Measurements from ENCODE around the gene TNFRSF14.

TNFRSF14 gene

GRCh38 chr1:2594641-2595131 lies 38.5 kb downstream of the TNFRSF14 start:
- H3K27ac ChIP-seq = no peak overlapping the region
- TF ChIP-seq CTCF (conservative IDR thresholded peaks at IDR 0.05) = no peak
- no peak for TF ChIP-seq ZFX (IDR thresholded peaks at IDR 0.05)

GRCh38 chr1:2595261-2595811 lies 39.2 kb downstream of the TNFRSF14 start:
- no peak for TF ChIP-seq ZFX (IDR thresholded peaks at IDR 0.05)
- no peak for TF ChIP-seq CTCF (conservative IDR thresholded peaks at IDR 0.05)
- no peak overlapping the region for H3K27ac ChIP-seq

- H3K27ac ChIP-seq = no peak overlapping the region
- TF ChIP-seq CTCF (conservative IDR thresholded peaks at IDR 0.05) (no peak), ZFX (IDR thresholded peaks at IDR 0.05) (no peak)
Observed at GRCh38 chr1:2595812-2596529, 39.8 kb downstream of the TNFRSF14 start.

- no peak for TF ChIP-seq CTCF (conservative IDR thresholded peaks at IDR 0.05)
- no peak overlapping the region for H3K27ac ChIP-seq
Observed at GRCh38 chr1:2596530-2597333, 40.6 kb downstream of the TNFRSF14 start.

GRCh38 chr1:2597441-2598328 lies 41.5 kb downstream of the TNFRSF14 start:
- no peak overlapping the region for H3K27ac ChIP-seq
- TF ChIP-seq ZFX (IDR thresholded peaks at IDR 0.05) = no peak
- no peak for TF ChIP-seq CTCF (conservative IDR thresholded peaks at IDR 0.05)

GRCh38 chr1:2598329-2598931 lies 42.3 kb downstream of the TNFRSF14 start:
- H3K27ac ChIP-seq = no peak overlapping the region
- TF ChIP-seq CTCF (conservative IDR thresholded peaks at IDR 0.05) (no peak), ZFX (IDR thresholded peaks at IDR 0.05) (no peak)
